Kidney (tissue), 14 donors: Measurements from ENCODE around the gene TRIL. TPM values are rescaled to one million over a fixed set of nuclear protein-coding genes. Genes with fewer than 3 reads are reported as not detected.

Experiments
- DNase-seq, 5 donors: peaks; one replicate each; pipeline ENCODE4 v3.0.0-alpha.2; 2013 to 2020
- FAIRE-seq: peaks from 2 replicates; lab custom pipeline; 2012; peaks lifted over from hg19 to GRCh38; lab: Jason Lieb, UNC
- H3K27ac ChIP-seq, 2 donors: one replicate each; pipeline ENCODE4 v1.7.0; 2013; ENCODE audit warnings: low read depth in 2 of 2, low read length in 2 of 2, inconsistent platforms in 1 of 2
- H3K27me3 ChIP-seq: one replicate; pipeline ENCODE4 v1.7.1; 2013; ENCODE audit warnings: low read length, inconsistent platforms; ENCODE audit not compliant: control insufficient read depth, insufficient read depth
- H3K36me3 ChIP-seq, 3 donors: one replicate each; pipeline versions ENCODE4 v1.7.0 to v1.7.1; 2013; ENCODE audit warnings: low read length in 3 of 3, control low read depth in 1 of 3, inconsistent platforms in 1 of 3; ENCODE audit not compliant: insufficient read depth in 3 of 3, control insufficient read depth in 2 of 3
- H3K4me1 ChIP-seq, 3 donors: one replicate each; pipeline versions ENCODE4 v1.7.0 to v1.7.1; 2013; ENCODE audit warnings: low read length in 3 of 3, inconsistent platforms in 1 of 3, low read depth in 1 of 3; ENCODE audit not compliant: control insufficient read depth in 2 of 3, insufficient read depth in 2 of 3
- H3K4me3 ChIP-seq, 3 donors: one replicate each; pipeline versions ENCODE4 v1.7.0 to v1.8.1; 2013; ENCODE audit warnings: low read length in 3 of 3, control low read depth in 1 of 3, inconsistent platforms in 1 of 3
- H3K9ac ChIP-seq, 3 donors: one replicate each; pipeline versions ENCODE4 v1.7.0 to v1.7.1; 2013; ENCODE audit warnings: low read length in 3 of 3, control low read depth in 1 of 3, inconsistent platforms in 1 of 3
- H3K9me3 ChIP-seq, 3 donors: one replicate each; pipeline versions ENCODE4 v1.7.0 to v1.7.1; 2013; ENCODE audit warnings: low read length in 3 of 3, control low read depth in 1 of 3, inconsistent platforms in 1 of 3; ENCODE audit not compliant: control insufficient read depth in 2 of 3, insufficient read depth in 1 of 3
- intact Hi-C: fragments of 100-400 bp; cut with DNase I; formaldehyde crosslinking; loops from one replicate; pipeline ENCODE4 v1.11.1; 2022
- polyA plus RNA-seq: library from polyadenylated mRNA; stranded (reverse); fragments of 350-450 nt; fragmentation: Illumina TruSeq; extraction: RNeasy Lipid Tissue Mini Kit (QIAGEN cat#74804); gene quantifications from one replicate; pipeline ENCODE4 v1.2.3, GENCODE V29; 2014; ENCODE audit warnings: low read depth, low replicate concordance; ENCODE audit not compliant: insufficient read depth
- total RNA-seq: library from RNA; stranded (reverse); fragmentation: NEBNext Ultra II Directional; extraction: Animal tissue kit (Norgen Biotek cat#: 25700); gene quantifications from one replicate; pipeline ENCODE4 v1.2.1, GENCODE V29; 2021
- TF ChIP-seq, protein P1 (sequence below): IDR thresholded peaks from 3 replicates; pipeline ENCODE4 v1.5.1; 2012; ENCODE audit warnings: mild to moderate bottlenecking, moderate library complexity, borderline replicate concordance; ENCODE audit not compliant: insufficient read depth; ENCODE audit errors: extremely low read depth
- donor health status: control.
- donor health status: control.
- donor health status: control.
- donor health status: control.
- donor health status: control.
- donor health status: DM: yes; HTN: yes; CAD: no.
- donor health status: Normal renal cell carcinoma (clear cell type).

The TRIL gene
- total and polyA plus RNA-seq, 2 donors from 2014 or later, result 4.2 to 6.1 TPM

DNA sequence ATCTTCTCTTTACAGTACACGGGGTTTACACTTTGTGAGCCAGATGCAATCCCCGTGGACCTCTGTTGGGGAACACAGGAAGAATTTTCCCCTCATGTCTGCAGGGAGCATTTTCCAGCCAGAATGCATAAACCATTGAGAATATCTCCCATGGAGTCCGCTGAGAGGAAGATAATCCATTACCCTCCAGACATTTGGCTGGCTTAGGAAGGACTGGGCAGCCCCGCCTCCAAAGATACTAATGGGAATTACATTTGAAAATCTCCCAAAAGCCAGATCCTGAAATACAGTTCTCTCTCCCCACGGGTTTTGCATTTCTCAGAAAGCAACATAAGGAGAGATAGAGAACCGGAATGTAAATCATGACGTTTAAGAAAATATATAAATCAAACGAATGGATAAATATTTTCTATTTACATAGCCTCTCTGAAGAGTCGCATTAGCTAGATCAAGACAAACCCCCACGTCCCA, 53.5 kb downstream of the TRIL start:
- H3K4me1 ChIP-seq, result peaks cover 0 to 8% (median 2%) of the 10 kb centered on the region in 3 donors
- intact Hi-C loops, result no loop called here
- no peaks in the 10 kb centered on the region for H3K27me3 ChIP-seq
- DNase-seq, result peak in 2 of 5 donors; percentile 61 to 83
- H3K27ac ChIP-seq, result peak overlapping the region; percentile 5 to 14
- H3K36me3 ChIP-seq, result no peaks in the 10 kb centered on the region
- FAIRE-seq, result no peak
- no peaks in the 10 kb centered on the region for H3K9me3 ChIP-seq
- TF ChIP-seq, protein P1, sequence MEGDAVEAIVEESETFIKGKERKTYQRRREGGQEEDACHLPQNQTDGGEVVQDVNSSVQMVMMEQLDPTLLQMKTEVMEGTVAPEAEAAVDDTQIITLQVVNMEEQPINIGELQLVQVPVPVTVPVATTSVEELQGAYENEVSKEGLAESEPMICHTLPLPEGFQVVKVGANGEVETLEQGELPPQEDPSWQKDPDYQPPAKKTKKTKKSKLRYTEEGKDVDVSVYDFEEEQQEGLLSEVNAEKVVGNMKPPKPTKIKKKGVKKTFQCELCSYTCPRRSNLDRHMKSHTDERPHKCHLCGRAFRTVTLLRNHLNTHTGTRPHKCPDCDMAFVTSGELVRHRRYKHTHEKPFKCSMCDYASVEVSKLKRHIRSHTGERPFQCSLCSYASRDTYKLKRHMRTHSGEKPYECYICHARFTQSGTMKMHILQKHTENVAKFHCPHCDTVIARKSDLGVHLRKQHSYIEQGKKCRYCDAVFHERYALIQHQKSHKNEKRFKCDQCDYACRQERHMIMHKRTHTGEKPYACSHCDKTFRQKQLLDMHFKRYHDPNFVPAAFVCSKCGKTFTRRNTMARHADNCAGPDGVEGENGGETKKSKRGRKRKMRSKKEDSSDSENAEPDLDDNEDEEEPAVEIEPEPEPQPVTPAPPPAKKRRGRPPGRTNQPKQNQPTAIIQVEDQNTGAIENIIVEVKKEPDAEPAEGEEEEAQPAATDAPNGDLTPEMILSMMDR, result no peak
- peak overlapping the region in 1 of 3 donors; percentile 13 for H3K9ac ChIP-seq
- peak overlapping the region; percentile 37 to 60 (median 57) for H3K4me3 ChIP-seq

DNA sequence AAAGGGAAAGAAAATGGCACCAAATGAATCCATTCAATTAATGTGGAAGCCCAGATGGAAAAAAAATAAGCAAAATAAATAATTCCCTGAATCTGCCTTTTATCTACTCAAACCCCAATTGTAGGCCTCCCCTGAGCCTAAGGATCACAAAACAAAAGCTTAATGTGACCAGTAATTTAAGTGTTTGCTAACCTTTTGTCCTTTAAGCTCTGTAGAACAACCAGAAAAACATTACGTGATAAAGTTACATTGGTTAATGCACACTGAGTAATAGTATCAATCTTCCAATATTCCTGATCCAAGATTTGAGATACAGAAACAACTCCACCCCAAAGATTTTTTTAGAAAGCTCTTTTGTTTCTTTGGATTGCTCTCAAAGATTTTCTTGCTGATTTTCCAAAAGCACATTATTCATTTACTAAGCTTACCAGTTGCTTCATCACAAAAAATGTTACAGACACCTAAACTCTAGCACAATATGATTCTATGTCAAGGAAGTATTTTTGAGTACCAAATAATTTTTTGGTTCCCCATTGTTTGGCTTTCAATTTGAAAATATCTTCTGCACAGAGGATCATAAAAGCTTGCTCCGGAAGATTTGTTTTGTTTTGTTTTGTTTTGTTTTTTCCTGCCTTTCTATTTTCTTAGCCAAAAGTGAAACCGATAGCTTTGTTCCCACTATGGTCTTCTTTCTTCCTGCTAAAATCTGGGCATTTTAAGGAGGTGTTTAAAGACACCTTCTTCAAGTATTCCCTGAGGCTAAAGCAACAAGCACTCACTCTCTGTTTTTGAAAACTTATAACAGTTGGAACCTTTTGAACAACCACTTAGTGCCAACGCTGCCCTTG, 54.2 kb downstream of the TRIL start:
- Histone ChIP-seq H3K27ac (peak overlapping the region; percentile 5 to 14), H3K9me3 (no peaks in the 10 kb centered on the region), H3K9ac (peak overlapping the region in 1 of 3 donors; percentile 13), H3K4me3 (peak overlapping the region; percentile 37 to 60 (median 57)), H3K36me3 (no peaks in the 10 kb centered on the region), H3K27me3 (no peaks in the 10 kb centered on the region), H3K4me1 (peaks cover 0 to 8% (median 2%) of the 10 kb centered on the region in 3 donors)
- peak in 2 of 5 donors; percentile 41 to 52 for DNase-seq
- intact Hi-C loops, result no loop called here
- TF ChIP-seq, protein P1, result no peak
- FAIRE-seq, result peak; percentile 66

Other genes starting within 250 kb of the TRIL start
- gene CPVL, start 188.2 kb upstream of the TRIL start, total RNA-seq, result 133 TPM
- gene CPVL, start 188.2 kb upstream of the TRIL start, polyA plus RNA-seq, result 104 TPM
- 22.5 TPM for gene CHN2, start 236.4 kb upstream of the TRIL start, total RNA-seq
- 7.4 TPM for gene CHN2, start 236.4 kb upstream of the TRIL start, polyA plus RNA-seq